HEK293 (cell line): ENCODE results near the gene PCSK6.

ENCODE experiments used
- MZF1 ChIP-seq: fragments of 450-650 bp; formaldehyde crosslinking; IDR thresholded peaks from 2 replicates; pipeline ENCODE4 v1.5.1; 2017; ENCODE audit warnings: missing biosample characterization, missing genetic modification characterization, borderline replicate concordance
- TCF7L2 ChIP-seq: IDR thresholded peaks from 2 replicates; pipeline ENCODE4 v1.6.1; 2011; ENCODE audit warnings: low read depth, mild to moderate bottlenecking, inconsistent platforms, low read length, moderate library complexity, borderline replicate concordance
- ZEB2 ChIP-seq: fragments of 450-650 bp; formaldehyde crosslinking; IDR thresholded peaks from 2 replicates; pipeline ENCODE4 v1.5.1; 2016; ENCODE audit warnings: missing biosample characterization, missing genetic modification characterization
- TF ChIP-seq, protein P1 (sequence below): fragments of 450-650 bp; formaldehyde crosslinking; IDR thresholded peaks from 2 replicates; pipeline ENCODE4 v1.5.1; 2016; ENCODE audit warnings: missing biosample characterization, missing genetic modification characterization
- TF ChIP-seq, protein P2 (sequence below): fragments of 450-650 bp; formaldehyde crosslinking; IDR thresholded peaks from 2 replicates; pipeline ENCODE4 v1.5.1; 2016; ENCODE audit warnings: missing biosample characterization, missing genetic modification characterization
- TF ChIP-seq, protein P3 (sequence below): fragments of 450-650 bp; formaldehyde crosslinking; IDR thresholded peaks from 2 replicates; pipeline ENCODE4 v1.5.1; 2016; ENCODE audit warnings: missing biosample characterization, missing genetic modification characterization, borderline replicate concordance

DNA sequence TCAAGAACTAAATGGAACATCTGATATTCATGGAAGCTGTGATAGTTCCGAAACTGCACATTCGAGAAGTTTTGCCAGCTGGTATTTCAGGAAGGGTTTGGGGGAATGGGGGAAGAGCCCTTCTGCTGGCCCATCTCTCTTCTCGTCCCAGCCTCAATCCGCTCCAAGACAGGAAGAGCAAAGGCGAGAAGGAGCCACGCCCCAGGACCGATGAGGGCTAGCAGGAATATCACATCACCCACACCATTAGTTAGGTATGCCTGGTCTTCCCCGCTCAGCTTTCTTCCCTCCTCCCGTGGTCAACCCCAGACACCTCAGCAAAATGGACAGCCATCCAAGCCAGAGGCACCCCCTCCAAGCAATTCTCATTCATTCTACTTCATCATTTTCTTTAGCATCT, 14.9 kb upstream of the PCSK6 start:
- no peak for TF ChIP-seq MZF1
- TF ChIP-seq, protein P1, sequence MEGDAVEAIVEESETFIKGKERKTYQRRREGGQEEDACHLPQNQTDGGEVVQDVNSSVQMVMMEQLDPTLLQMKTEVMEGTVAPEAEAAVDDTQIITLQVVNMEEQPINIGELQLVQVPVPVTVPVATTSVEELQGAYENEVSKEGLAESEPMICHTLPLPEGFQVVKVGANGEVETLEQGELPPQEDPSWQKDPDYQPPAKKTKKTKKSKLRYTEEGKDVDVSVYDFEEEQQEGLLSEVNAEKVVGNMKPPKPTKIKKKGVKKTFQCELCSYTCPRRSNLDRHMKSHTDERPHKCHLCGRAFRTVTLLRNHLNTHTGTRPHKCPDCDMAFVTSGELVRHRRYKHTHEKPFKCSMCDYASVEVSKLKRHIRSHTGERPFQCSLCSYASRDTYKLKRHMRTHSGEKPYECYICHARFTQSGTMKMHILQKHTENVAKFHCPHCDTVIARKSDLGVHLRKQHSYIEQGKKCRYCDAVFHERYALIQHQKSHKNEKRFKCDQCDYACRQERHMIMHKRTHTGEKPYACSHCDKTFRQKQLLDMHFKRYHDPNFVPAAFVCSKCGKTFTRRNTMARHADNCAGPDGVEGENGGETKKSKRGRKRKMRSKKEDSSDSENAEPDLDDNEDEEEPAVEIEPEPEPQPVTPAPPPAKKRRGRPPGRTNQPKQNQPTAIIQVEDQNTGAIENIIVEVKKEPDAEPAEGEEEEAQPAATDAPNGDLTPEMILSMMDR (tag by site-specific recombination), result no peak
- TF ChIP-seq, protein P2, sequence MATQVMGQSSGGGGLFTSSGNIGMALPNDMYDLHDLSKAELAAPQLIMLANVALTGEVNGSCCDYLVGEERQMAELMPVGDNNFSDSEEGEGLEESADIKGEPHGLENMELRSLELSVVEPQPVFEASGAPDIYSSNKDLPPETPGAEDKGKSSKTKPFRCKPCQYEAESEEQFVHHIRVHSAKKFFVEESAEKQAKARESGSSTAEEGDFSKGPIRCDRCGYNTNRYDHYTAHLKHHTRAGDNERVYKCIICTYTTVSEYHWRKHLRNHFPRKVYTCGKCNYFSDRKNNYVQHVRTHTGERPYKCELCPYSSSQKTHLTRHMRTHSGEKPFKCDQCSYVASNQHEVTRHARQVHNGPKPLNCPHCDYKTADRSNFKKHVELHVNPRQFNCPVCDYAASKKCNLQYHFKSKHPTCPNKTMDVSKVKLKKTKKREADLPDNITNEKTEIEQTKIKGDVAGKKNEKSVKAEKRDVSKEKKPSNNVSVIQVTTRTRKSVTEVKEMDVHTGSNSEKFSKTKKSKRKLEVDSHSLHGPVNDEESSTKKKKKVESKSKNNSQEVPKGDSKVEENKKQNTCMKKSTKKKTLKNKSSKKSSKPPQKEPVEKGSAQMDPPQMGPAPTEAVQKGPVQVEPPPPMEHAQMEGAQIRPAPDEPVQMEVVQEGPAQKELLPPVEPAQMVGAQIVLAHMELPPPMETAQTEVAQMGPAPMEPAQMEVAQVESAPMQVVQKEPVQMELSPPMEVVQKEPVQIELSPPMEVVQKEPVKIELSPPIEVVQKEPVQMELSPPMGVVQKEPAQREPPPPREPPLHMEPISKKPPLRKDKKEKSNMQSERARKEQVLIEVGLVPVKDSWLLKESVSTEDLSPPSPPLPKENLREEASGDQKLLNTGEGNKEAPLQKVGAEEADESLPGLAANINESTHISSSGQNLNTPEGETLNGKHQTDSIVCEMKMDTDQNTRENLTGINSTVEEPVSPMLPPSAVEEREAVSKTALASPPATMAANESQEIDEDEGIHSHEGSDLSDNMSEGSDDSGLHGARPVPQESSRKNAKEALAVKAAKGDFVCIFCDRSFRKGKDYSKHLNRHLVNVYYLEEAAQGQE (tag by site-specific recombination), result no peak
- TF ChIP-seq ZEB2, result no peak
- TF ChIP-seq TCF7L2, result no peak
- TF ChIP-seq, protein P3, sequence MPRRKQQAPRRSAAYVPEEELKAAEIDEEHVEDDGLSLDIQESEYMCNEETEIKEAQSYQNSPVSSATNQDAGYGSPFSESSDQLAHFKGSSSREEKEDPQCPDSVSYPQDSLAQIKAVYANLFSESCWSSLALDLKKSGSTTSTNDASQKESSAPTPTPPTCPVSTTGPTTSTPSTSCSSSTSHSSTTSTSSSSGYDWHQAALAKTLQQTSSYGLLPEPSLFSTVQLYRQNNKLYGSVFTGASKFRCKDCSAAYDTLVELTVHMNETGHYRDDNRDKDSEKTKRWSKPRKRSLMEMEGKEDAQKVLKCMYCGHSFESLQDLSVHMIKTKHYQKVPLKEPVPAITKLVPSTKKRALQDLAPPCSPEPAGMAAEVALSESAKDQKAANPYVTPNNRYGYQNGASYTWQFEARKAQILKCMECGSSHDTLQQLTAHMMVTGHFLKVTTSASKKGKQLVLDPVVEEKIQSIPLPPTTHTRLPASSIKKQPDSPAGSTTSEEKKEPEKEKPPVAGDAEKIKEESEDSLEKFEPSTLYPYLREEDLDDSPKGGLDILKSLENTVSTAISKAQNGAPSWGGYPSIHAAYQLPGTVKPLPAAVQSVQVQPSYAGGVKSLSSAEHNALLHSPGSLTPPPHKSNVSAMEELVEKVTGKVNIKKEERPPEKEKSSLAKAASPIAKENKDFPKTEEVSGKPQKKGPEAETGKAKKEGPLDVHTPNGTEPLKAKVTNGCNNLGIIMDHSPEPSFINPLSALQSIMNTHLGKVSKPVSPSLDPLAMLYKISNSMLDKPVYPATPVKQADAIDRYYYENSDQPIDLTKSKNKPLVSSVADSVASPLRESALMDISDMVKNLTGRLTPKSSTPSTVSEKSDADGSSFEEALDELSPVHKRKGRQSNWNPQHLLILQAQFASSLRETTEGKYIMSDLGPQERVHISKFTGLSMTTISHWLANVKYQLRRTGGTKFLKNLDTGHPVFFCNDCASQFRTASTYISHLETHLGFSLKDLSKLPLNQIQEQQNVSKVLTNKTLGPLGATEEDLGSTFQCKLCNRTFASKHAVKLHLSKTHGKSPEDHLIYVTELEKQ (tag by site-specific recombination), result no peak
